ENCODE data around the gene HAND1. TPM values are rescaled to one million over a fixed set of nuclear protein-coding genes. Genes with fewer than 3 reads are reported as not detected.

Gene HAND1
- total RNA-seq, 1 donor from 2014 or later: not detected

DNA sequence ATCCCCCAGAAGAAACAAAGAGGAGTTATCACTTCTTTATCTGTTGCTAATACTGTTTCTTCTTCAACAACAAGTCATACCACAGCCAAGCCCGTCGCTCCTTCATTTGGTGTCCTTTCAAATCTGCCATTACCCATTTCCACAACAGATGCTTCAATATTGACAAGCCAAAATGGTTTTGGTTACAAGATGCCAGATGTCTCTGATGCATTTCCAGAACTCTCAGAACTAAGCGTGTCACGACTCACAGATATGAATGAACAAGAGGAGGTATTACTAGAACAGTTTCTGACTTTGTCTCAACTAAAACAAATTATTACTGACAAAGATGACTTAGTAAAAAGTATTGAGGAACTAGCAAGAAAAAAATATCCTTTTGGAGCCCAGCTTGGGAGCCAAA, 16.0 kb upstream of the HAND1 start:
- intact Hi-C loops (cut with DNase I): no loop called here
- Histone ChIP-seq H3K9me3 (no peaks in the 10 kb centered on the region), H3K4me1 (no peaks in the 10 kb centered on the region), H3K36me3 (no peaks in the 10 kb centered on the region), H3K27me3 (peaks cover 74% of the 10 kb centered on the region), H3K27ac (no peak overlapping the region), H3K4me3 (no peak overlapping the region)
- no peak for TF ChIP-seq CTCF (IDR thresholded peaks at IDR 0.05)
- DNase-seq (no peak), ATAC-seq (no peak)

- Histone ChIP-seq H3K27me3 (peaks cover 81% of the 10 kb centered on the region), H3K4me3 (no peak overlapping the region), H3K4me1 (no peaks in the 10 kb centered on the region), H3K27ac (no peak overlapping the region), H3K9me3 (no peaks in the 10 kb centered on the region), H3K36me3 (no peaks in the 10 kb centered on the region)
- intact Hi-C loops (cut with DNase I): no loop called here
- TF ChIP-seq CTCF (IDR thresholded peaks at IDR 0.05): no peak
- DNase-seq: no peak
- ATAC-seq: no peak
These were observed 15.2 kb upstream of the HAND1 start for GRCh38 chr5:154493274-154493673.

DNA sequence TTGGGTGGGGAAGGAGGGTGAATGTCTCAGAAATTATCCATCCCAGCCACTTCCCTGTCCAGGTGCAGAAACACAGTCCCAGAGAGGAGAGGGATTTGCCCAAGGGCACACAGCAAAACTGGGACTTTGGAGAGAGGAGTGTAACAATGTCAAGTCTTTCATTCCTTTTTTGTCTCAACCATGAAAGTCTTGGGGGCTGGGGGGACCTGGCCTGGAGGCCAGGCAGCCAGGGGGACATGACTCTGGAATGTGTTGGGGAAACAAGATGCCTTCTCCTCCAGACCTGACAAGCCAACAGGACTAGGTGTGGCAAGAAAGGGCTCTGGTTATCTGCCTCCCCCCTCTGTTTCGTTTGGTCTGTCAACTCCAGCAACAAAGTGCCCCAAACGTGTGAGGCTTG, 13.9 kb upstream of the HAND1 start:
- Histone ChIP-seq H3K4me1 (no peaks in the 10 kb centered on the region), H3K9me3 (no peaks in the 10 kb centered on the region), H3K27ac (no peak overlapping the region), H3K27me3 (peaks cover 80% of the 10 kb centered on the region), H3K4me3 (no peak overlapping the region), H3K36me3 (no peaks in the 10 kb centered on the region)
- intact Hi-C loops (cut with DNase I): no loop called here
- no peak for ATAC-seq
- TF ChIP-seq CTCF (IDR thresholded peaks at IDR 0.05): no peak
- no peak for DNase-seq

- no peak for DNase-seq
- no peak overlapping the region for H3K4me3 ChIP-seq
- H3K27ac ChIP-seq: no peak overlapping the region
- H3K4me1 ChIP-seq: peaks cover 5% of the 10 kb centered on the region
- TF ChIP-seq CTCF (IDR thresholded peaks at IDR 0.05): no peak
- H3K9me3 ChIP-seq: no peaks in the 10 kb centered on the region
- H3K36me3 ChIP-seq: no peaks in the 10 kb centered on the region
- intact Hi-C loops (cut with DNase I): no loop called here
- no peak for ATAC-seq
- peaks cover 84% of the 10 kb centered on the region for H3K27me3 ChIP-seq
These were observed 9.5 kb upstream of the HAND1 start for GRCh38 chr5:154487541-154487940.

- Histone ChIP-seq H3K4me1 (peaks cover 6% of the 10 kb centered on the region), H3K27me3 (peaks cover 88% of the 10 kb centered on the region), H3K27ac (no peak overlapping the region), H3K9me3 (no peaks in the 10 kb centered on the region), H3K4me3 (no peak overlapping the region), H3K36me3 (no peaks in the 10 kb centered on the region)
- no peak for DNase-seq
- TF ChIP-seq CTCF (IDR thresholded peaks at IDR 0.05): no peak
- peak; percentile 82 for ATAC-seq
- intact Hi-C loops (cut with DNase I): no loop called here
These were observed 8.4 kb upstream of the HAND1 start for GRCh38 chr5:154486427-154486866.

- H3K4me3 ChIP-seq: no peak overlapping the region
- DNase-seq (no peak), ATAC-seq (no peak)
- peaks cover 90% of the 10 kb centered on the region for H3K27me3 ChIP-seq
- intact Hi-C loops (cut with DNase I): no loop called here
- no peak overlapping the region for H3K27ac ChIP-seq
- no peaks in the 10 kb centered on the region for H3K9me3 ChIP-seq
- H3K36me3 ChIP-seq: no peaks in the 10 kb centered on the region
- TF ChIP-seq CTCF (IDR thresholded peaks at IDR 0.05): no peak
- H3K4me1 ChIP-seq: peaks cover 6% of the 10 kb centered on the region
These were observed 7.9 kb upstream of the HAND1 start for GRCh38 chr5:154485850-154486426.
